Activated CD4-positive, alpha-beta T cell treated with anti-CD3 and anti-CD28 coated beads, Interleukin-2, amount 50 U/mL, for 48 hours (primary cell): ENCODE measurements around the gene MCL1.

Experiments used
- DNase-seq, 2 experiments: peaks; one replicate each; pipeline ENCODE4 v3.0.0-alpha.2; 2020

The MCL1 gene

GRCh38 chr1:150555971-150556865 lies 23.2 kb downstream of the MCL1 start:
- no peak for DNase-seq

GRCh38 chr1:150555198-150555970 lies 24.0 kb downstream of the MCL1 start:
- no peak for DNase-seq

GRCh38 chr1:150554086-150554452 lies 25.3 kb downstream of the MCL1 start:
- DNase-seq: no peak

- DNase-seq: no peak
These were observed 25.9 kb downstream of the MCL1 start for GRCh38 chr1:150553392-150554085.

GRCh38 chr1:150552911-150553289 lies 26.5 kb downstream of the MCL1 start:
- no peak for DNase-seq

- DNase-seq: no peak
These were observed 27.1 kb downstream of the MCL1 start for GRCh38 chr1:150552128-150552910.

- no peak for DNase-seq
These were observed 27.7 kb downstream of the MCL1 start for GRCh38 chr1:150551784-150552127.

- DNase-seq: no peak
These were observed 28.2 kb downstream of the MCL1 start for GRCh38 chr1:150551051-150551783.

- DNase-seq: no peak
These were observed 29.0 kb downstream of the MCL1 start for GRCh38 chr1:150550222-150551050.

- no peak for DNase-seq
These were observed 29.8 kb downstream of the MCL1 start for GRCh38 chr1:150549496-150550221.

- DNase-seq: peak; percentile 54 to 55
These were observed 30.5 kb downstream of the MCL1 start, which contains the start of gene ADAMTSL4 for GRCh38 chr1:150548632-150549495. TSS of gene ADAMTSL4 (plus strand) at chr1:150549408. CDS start at chr1:150552289, 2,881 bp downstream.

GRCh38 chr1:150548324-150548631 lies 31.1 kb downstream of the MCL1 start:
- no peak for DNase-seq

GRCh38 chr1:150546294-150546937 lies 33.0 kb downstream of the MCL1 start:
- DNase-seq: no peak

- no peak for DNase-seq
These were observed 33.9 kb downstream of the MCL1 start for GRCh38 chr1:150545486-150546032.

GRCh38 chr1:150544204-150544603 lies 35.2 kb downstream of the MCL1 start:
- DNase-seq: no peak

GRCh38 chr1:150543500-150544143 lies 35.8 kb downstream of the MCL1 start:
- no peak for DNase-seq

- DNase-seq: no peak
These were observed 41.4 kb downstream of the MCL1 start for GRCh38 chr1:150537732-150538684.
